NCI-H446 (cell line): Measurements from ENCODE around the gene RPRD2.

Experiments used
- DNase-seq, 2 experiments: peaks; one replicate each; lab custom pipeline; 2025; lab: John Stamatoyannopoulos, UW

RPRD2 gene

GRCh38 chr1:150514913-150515327 is 151.0 kb downstream of the RPRD2 start:
- no peak for DNase-seq

GRCh38 chr1:150515328-150516049 is 151.5 kb downstream of the RPRD2 start, which contains the start of gene FALEC:
Gene FALEC, plus strand, starts transcription at chr1:150515752.
- DNase-seq = peak; percentile 93 to 99

- peak in 1 of 2 experiments; percentile 22 for DNase-seq
Observed at GRCh38 chr1:150516050-150516591, 152.2 kb downstream of the RPRD2 start.

- DNase-seq = no peak
Observed at GRCh38 chr1:150516616-150517015, 152.7 kb downstream of the RPRD2 start.

GRCh38 chr1:150521196-150521968 is 157.4 kb downstream of the RPRD2 start:
- DNase-seq = no peak

GRCh38 chr1:150525348-150525747 is 161.4 kb downstream of the RPRD2 start:
- DNase-seq = no peak
